Gastrocnemius medialis (tissue), 4 donors: ENCODE data around the gene COL4A1.

ENCODE experiments used
- CTCF ChIP-seq, 5 experiments: fragments of 450-650 bp in 3 of 5; fragments of 200-600 bp in 2 of 5; sonication (generic) in 2 of 5; IDR thresholded peaks in 4 of 5; conservative IDR thresholded peaks in 1 of 5; 1 replicate in 4 of 5; 2 replicates in 1 of 5; pipeline ENCODE4 v1.5.1; 2016 to 2019; ENCODE audit warnings: antibody characterized with exemption in 5 of 5, mild to moderate bottlenecking in 3 of 5, moderate library complexity in 3 of 5
- POLR2A ChIP-seq, 2 donors: fragments of 450-650 bp; IDR thresholded peaks; one replicate each; pipeline ENCODE4 v1.6.1; 2017; ENCODE audit warnings: antibody characterized with exemption in 2 of 2, mild to moderate bottlenecking in 2 of 2, moderate library complexity in 2 of 2

GRCh38 chr13:110261166-110262081 lies 45.5 kb downstream of the COL4A1 start:
- TF ChIP-seq CTCF (IDR thresholded peaks at IDR 0.05 in 4 of 5, conservative IDR thresholded peaks at IDR 0.05 in 1 of 5) (no peak), POLR2A (IDR thresholded peaks at IDR 0.05) (no peak)
